RWPE1 (cell line): Measurements from ENCODE around the gene SOX14.

Experiments used
- CTCF ChIA-PET: fragments of 350-600 bp; sonication (Branson Sonifier 250); formaldehyde crosslinking; extraction: SDS; loops from one replicate; lab custom pipeline; 2021; lab: Yijun Ruan, JAX
- POLR2A ChIA-PET: fragments of 400-600 bp; formaldehyde crosslinking; extraction: SDS; loops from one replicate; lab custom pipeline; 2020; ENCODE audit warnings: antibody characterized with exemption; ENCODE audit not compliant: low non-redundant PET; lab: Yijun Ruan, JAX
- DNase-seq: peaks from one replicate; pipeline ENCODE4 v3.0.0; 2012; ENCODE audit warnings: low spot score
- H3K27ac ChIP-seq: fragments of 450-650 bp; 2 replicates; pipeline ENCODE4 v1.5.1; 2017
- CTCF ChIP-seq: fragments of 450-650 bp; conservative IDR thresholded peaks from 2 replicates; pipeline ENCODE4 v1.5.1; 2017; ENCODE audit warnings: low read depth, mild to moderate bottlenecking

Gene SOX14

DNA sequence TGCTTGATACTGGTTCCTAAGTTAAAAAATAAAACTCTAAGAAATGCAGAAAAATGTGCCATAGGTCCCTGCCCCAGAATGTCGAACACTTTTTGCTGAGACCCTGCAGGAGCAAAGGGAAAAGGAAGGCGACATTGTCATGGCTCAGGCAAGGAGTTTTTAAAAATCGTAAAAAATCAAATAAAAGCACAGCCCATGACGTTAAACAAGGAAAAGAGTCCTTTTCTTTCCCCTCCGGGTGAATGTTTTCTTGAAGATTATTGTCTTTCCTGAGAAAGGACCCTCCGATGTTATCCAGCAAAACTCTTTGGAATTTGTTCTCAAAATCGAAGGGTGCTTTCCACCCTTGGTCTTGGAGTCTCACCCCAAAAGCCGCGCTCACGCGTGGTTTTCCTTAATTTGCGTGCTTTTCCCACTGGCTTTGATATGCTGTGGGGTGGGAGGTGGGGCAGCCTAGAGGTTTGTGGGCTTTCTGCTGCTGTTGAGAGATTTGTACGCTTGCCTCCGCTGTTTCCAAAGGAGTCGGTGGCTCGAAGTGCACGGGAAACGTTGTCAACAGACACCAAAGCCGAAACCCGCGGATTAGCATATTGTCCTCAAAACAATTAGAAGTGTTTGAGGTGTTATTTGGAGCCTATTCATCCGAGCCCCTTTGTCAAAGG lies 2.9 kb downstream of the SOX14 start:
- ChIA-PET POLR2A (no interaction called here), CTCF (no interaction called here)
- no peak for TF ChIP-seq CTCF
- H3K27ac ChIP-seq, result no peak overlapping the region
- no peak for DNase-seq

DNA sequence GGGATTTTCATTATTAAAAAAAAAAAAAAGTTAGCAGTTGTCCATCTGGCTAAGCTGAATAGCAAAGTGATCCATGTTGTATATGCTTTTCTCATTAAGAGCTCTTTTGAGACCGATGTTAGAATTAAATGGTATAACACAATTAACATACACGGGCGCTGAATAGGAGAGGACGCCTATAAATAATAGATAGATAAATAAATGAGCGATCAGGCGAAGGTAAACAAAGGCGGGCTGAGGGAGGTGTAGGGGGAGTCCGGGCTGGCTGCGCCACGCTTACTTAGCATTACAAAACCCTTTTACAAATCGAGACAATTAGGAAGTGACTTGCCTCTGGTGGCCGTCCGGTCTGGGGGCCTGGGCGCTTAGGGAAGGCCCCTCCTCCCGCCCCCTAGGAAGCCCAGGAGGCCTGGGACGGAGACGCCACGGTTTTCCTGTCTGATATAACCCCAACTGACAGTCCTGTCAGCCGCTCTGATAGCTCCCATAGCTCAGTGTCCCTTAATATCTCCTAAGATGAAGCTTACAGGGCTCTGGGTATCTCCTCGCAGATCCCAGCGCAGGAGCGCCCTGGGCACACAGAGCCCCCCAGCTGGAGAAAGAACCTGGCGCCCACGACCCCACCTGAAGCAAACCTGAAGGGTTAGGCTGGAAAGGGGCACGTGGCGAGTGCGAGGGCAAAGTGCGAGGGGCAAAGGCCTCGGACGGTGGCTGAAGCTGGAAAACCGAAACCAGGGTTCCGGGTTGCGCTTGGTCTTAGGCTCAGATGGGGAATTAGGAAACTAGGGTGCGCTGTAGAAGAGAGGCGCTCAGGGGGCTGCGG lies 3.6 kb downstream of the SOX14 start:
- TF ChIP-seq CTCF, result no peak
- H3K27ac ChIP-seq, result no peak overlapping the region
- POLR2A ChIA-PET, result no interaction called here
- CTCF ChIA-PET, result interaction anchor here (0.6 kb wide), 1 partner anchor 698 kb away, joined by 3 read pairs; no protein-coding TSS in a partner anchor
- no peak for DNase-seq

DNA sequence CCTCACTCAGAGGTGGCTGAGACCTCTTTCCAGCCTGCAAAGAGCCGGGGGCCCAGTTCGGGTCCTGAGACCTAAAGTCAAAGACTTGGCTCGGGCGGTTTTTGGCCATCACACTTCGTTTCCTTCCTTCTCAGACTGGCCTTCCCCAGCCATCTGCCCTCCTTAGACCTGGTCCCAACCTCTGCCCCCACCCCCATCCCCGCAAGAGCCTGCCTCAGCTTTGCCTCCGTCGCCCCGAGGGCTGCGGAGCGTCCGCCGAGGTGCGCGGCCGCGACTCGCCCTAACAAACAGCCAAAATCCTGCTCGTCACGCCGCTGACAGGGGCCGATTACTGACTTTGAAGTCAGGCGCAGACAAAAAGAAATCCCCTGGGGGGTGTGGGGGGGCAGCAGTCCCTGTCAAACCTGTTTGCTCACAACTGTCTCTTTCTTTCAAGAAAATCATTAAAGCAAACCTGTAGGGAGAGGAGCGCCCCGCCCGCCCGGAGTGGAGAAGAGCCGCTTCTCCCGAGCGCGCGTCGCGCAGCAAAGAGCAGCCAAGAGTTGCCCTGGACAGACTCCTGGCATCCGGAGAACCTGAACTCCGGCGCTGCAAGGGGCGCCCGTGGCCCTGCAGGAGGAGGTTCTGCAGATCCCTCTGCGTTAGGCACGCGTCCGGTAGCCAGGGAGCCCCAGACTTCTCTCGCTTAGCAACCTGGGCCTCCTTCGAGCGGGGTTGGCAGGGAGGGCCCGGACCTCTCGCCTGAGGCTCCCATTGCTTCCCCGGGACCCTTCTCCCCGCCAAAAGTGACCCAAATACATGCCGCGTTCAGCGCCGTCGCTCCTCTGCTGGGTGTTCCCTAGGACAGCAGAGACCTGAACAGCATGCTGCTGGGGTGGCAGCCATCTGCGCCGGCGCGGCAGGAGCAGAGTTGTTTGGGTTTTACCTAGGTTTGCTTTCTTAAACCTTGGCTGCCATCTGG lies 4.5 kb downstream of the SOX14 start:
- POLR2A ChIA-PET, result no interaction called here

GRCh38 chr3:137769322-137770065 lies 5.4 kb downstream of the SOX14 start:
- ChIA-PET POLR2A (no interaction called here), CTCF (interaction anchor here (0.6 to 0.7 kb wide), 2 partner anchors 116 to 202 kb away, joined by 3 read pairs; no protein-coding TSS in a partner anchor)
- DNase-seq, result no peak
- no peak overlapping the region for H3K27ac ChIP-seq
- TF ChIP-seq CTCF, result no peak

More for the DNA sequence above, 4.5 kb downstream of the SOX14 start:
- no peak for DNase-seq
- CTCF ChIA-PET, result interaction anchor here (0.6 kb wide), 1 partner anchor 699 kb away, joined by 3 read pairs; no protein-coding TSS in a partner anchor
- TF ChIP-seq CTCF, result no peak
- H3K27ac ChIP-seq, result no peak overlapping the region

DNA sequence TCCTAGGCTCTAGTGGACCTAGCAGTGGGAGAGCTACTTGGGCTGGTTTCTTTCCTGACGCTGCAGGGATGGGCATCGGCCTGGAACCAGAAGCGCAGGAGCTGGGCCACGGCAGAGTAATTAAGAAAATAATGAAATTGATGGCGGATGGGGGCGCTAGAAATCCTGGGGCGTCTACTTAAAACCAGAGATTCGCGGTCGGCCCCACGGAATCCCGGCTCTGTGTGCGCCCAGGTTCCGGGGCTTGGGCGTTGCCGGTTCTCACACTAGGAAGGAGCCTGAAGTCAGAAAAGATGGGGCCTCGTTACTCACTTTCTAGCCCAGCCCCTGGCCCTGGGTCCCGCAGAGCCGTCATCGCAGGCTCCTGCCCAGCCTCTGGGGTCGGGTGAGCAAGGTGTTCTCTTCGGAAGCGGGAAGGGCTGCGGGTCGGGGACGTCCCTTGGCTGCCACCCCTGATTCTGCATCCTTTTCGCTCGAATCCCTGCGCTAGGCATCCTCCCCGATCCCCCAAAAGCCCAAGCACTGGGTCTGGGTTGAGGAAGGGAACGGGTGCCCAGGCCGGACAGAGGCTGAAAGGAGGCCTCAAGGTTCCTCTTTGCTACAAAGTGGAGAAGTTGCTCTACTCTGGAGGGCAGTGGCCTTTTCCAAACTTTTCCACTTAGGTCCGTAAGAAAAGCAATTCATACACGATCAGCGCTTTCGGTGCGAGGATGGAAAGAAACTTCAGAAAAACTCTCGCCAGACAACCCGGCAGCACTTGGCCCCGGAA lies 6.1 kb downstream of the SOX14 start:
- DNase-seq, result no peak
- ChIA-PET POLR2A (no interaction called here), CTCF (interaction anchor here (0.6 kb wide), 1 partner anchor 201 kb away, joined by 3 read pairs; no protein-coding TSS in a partner anchor)

More for the DNA sequence above, 6.1 kb downstream of the SOX14 start:
- no peak for TF ChIP-seq CTCF
- H3K27ac ChIP-seq, result no peak overlapping the region
